Panc1 (cell line): ENCODE measurements around the gene COL6A3. TPM values are rescaled to one million over a fixed set of nuclear protein-coding genes. Genes with fewer than 3 reads are reported as not detected.

ENCODE experiments used
- ATAC-seq: fragments of 200-7000 bp; cut with Tn5 transposase; 2 replicates; pipeline ENCODE4 v1.9.1; 2020; ENCODE audit warnings: mild to moderate bottlenecking, moderate library complexity
- BruUV-seq: library from RNA; stranded (reverse); fragments of 400-500 nt; replicated peaks from 2 replicates; lab custom pipeline; 2021; lab: Mats Ljungman, UMichigan
- CTCF ChIA-PET: fragments of 300-600 bp; sonication (Branson Sonifier 250); formaldehyde crosslinking; loops from one replicate; lab custom pipeline; 2022; ENCODE audit warnings: antibody characterized with exemption; lab: Charles Lee
- POLR2A ChIA-PET: fragments of 300-600 bp; sonication (Branson Sonifier 250); formaldehyde crosslinking; loops from one replicate; lab custom pipeline; 2022; ENCODE audit warnings: antibody characterized with exemption; lab: Charles Lee
- DNase-seq: peaks from one replicate; pipeline ENCODE4 v3.0.0-alpha.2; 2010; ENCODE audit warnings: low read depth, low spot score
- H3K27ac ChIP-seq: 2 replicates; pipeline ENCODE4 v1.5.1; 2011; ENCODE audit warnings: mild to moderate bottlenecking, low read length, inconsistent platforms
- H3K27me3 ChIP-seq: fragments of 200-500 bp; sonication (Bioruptor generic); 2 replicates; pipeline ENCODE4 v1.6.0; 2014; ENCODE audit warnings: low read length, inconsistent platforms; ENCODE audit not compliant: control insufficient read depth, insufficient read depth
- H3K36me3 ChIP-seq: fragments of 200-500 bp; sonication (Bioruptor generic); 2 replicates; pipeline ENCODE4 v1.5.1; 2014; ENCODE audit warnings: inconsistent platforms, mild to moderate bottlenecking, low read length, moderate library complexity; ENCODE audit not compliant: control insufficient read depth, insufficient read depth
- H3K4me1 ChIP-seq: 2 replicates; pipeline ENCODE4 v1.5.1; 2011; ENCODE audit warnings: inconsistent platforms, mild to moderate bottlenecking, low read length, moderate library complexity; ENCODE audit not compliant: control insufficient read depth, insufficient read depth
- H3K4me3 ChIP-seq, 2 experiments: 2 replicates each; pipeline ENCODE4 v1.5.1; 2011 to 2012; ENCODE audit warnings: low read depth in 2 of 2, low read length in 2 of 2, mild to moderate bottlenecking in 2 of 2, inconsistent platforms in 1 of 2, moderate library complexity in 1 of 2
- H3K9me3 ChIP-seq: fragments of 200-500 bp; sonication (Bioruptor generic); 2 replicates; pipeline ENCODE4 v1.5.1; 2014; ENCODE audit warnings: low read depth, mild to moderate bottlenecking, inconsistent platforms, low read length, moderate library complexity; ENCODE audit not compliant: control insufficient read depth, insufficient read depth
- CTCF ChIP-seq: fragments of 450-650 bp; IDR thresholded peaks from 2 replicates; pipeline ENCODE4 v1.5.1; 2017; ENCODE audit warnings: mild to moderate bottlenecking
- POLR2AphosphoS5 ChIP-seq: IDR thresholded peaks from 2 replicates; pipeline ENCODE4 v1.6.1; 2012; ENCODE audit warnings: mild to moderate bottlenecking, low read depth, low read length, moderate library complexity
- REST ChIP-seq, 2 experiments: IDR thresholded peaks; 2 replicates each; pipeline ENCODE4 v1.6.1; 2011 to 2012; ENCODE audit warnings: low read depth in 2 of 2, control low read depth in 1 of 2, low read length in 1 of 2, mild to moderate bottlenecking in 1 of 2, moderate library complexity in 1 of 2; ENCODE audit not compliant: insufficient read depth in 1 of 2
- SIN3A ChIP-seq: IDR thresholded peaks from 2 replicates; pipeline ENCODE4 v1.6.1; 2012; ENCODE audit warnings: low read depth, mild to moderate bottlenecking, low read length, moderate library complexity, borderline replicate concordance; ENCODE audit not compliant: insufficient read depth
- TCF7L2 ChIP-seq: IDR thresholded peaks from 2 replicates; pipeline ENCODE4 v1.6.1; 2011; ENCODE audit warnings: mild to moderate bottlenecking, low read depth, low read length, inconsistent platforms
- in situ Hi-C: cut with HindIII; loops from 2 replicates; pipeline ENCODE4 v1.10.0; 2016; ENCODE audit warnings: low sequenced_read_pairs, low pct_unique_long_range_greater_than_20kb
- intact Hi-C: fragments of 100-400 bp; cut with micrococcal nuclease; formaldehyde crosslinking; loops from one replicate; pipeline ENCODE4 v1.10.0; 2022; ENCODE audit not compliant: unreplicated experiment
- total RNA-seq: library from RNA; stranded (reverse); gene quantifications from one replicate; pipeline ENCODE4 v1.2.1, GENCODE V29; 2021; ENCODE audit not compliant: unreplicated experiment

Gene COL6A3
- total RNA-seq, 1 experiment from 2014 or later, result 0.69 TPM

- TF ChIP-seq CTCF (no peak), POLR2AphosphoS5 (no peak)
- POLR2A ChIA-PET, result no interaction called here
- CTCF ChIA-PET, result no interaction called here
- in situ Hi-C loops, result no loop called here
- no peaks in the 10 kb centered on the region for H3K4me1 ChIP-seq
- H3K27me3 ChIP-seq, result no peaks in the 10 kb centered on the region
- BruUV-seq, result no TSS peak
- intact Hi-C loops, result no loop called here
- no peak overlapping the region for H3K27ac ChIP-seq
- no peaks in the 10 kb centered on the region for H3K9me3 ChIP-seq
- no peak overlapping the region for H3K4me3 ChIP-seq
- ATAC-seq, result no peak
- no peak for DNase-seq
- H3K36me3 ChIP-seq, result no peaks in the 10 kb centered on the region
Observed at GRCh38 chr2:237449193-237449881, 35.4 kb upstream of the COL6A3 start.

GRCh38 chr2:237448626-237449025, 34.7 kb upstream of the COL6A3 start:
- ChIA-PET CTCF (no interaction called here), POLR2A (no interaction called here)
- no peaks in the 10 kb centered on the region for H3K27me3 ChIP-seq
- no peak overlapping the region for H3K4me3 ChIP-seq
- TF ChIP-seq POLR2AphosphoS5 (no peak), REST (IDR thresholded peaks at IDR 0.05; ENCODE audit: insufficient read depth in 1 of 2, low read depth in 2 of 2, low read length in 1 of 2) (no peak), CTCF (no peak), SIN3A (no peak), TCF7L2 (no peak)
- H3K9me3 ChIP-seq, result no peaks in the 10 kb centered on the region
- no peaks in the 10 kb centered on the region for H3K36me3 ChIP-seq
- intact Hi-C loops, result no loop called here
- BruUV-seq, result no TSS peak
- H3K27ac ChIP-seq, result no peak overlapping the region
- ATAC-seq, result no peak
- DNase-seq, result no peak
- in situ Hi-C loops, result no loop called here
- no peaks in the 10 kb centered on the region for H3K4me1 ChIP-seq
